Endothelial cell (in vitro differentiated cells): ENCODE results near the gene TRIM16. TPM values are rescaled to one million over a fixed set of nuclear protein-coding genes. Genes with fewer than 3 reads are reported as not detected.
"Not testable (repeated sequence)": the region's sequence is repeated elsewhere in the genome, so short reads cannot be mapped to it uniquely, and the experiment has no call there.

ENCODE experiments used
- DNase-seq: peaks from one replicate; pipeline ENCODE4 v3.0.0; 2021; ENCODE audit warnings: low spot score
- H3K27ac Mint-ChIP-seq: one replicate; pipeline ENCODE4 v1.8.0; 2021; ENCODE audit warnings: mixed read lengths, inconsistent platforms; ENCODE audit not compliant: unreplicated experiment
- H3K27me3 Mint-ChIP-seq: one replicate; pipeline ENCODE4 v1.8.0; 2021; ENCODE audit warnings: mild to moderate bottlenecking, moderate library complexity, mixed read lengths, inconsistent platforms; ENCODE audit not compliant: unreplicated experiment
- H3K36me3 Mint-ChIP-seq: one replicate; pipeline ENCODE4 v1.8.0; 2021; ENCODE audit warnings: mild to moderate bottlenecking, low read depth, mixed read lengths, inconsistent platforms; ENCODE audit not compliant: unreplicated experiment
- H3K4me1 Mint-ChIP-seq: one replicate; pipeline ENCODE4 v1.8.0; 2021; ENCODE audit warnings: mild to moderate bottlenecking, mixed read lengths, inconsistent platforms; ENCODE audit not compliant: unreplicated experiment
- H3K4me3 Mint-ChIP-seq: one replicate; pipeline ENCODE4 v1.8.0; 2021; ENCODE audit warnings: mild to moderate bottlenecking, mixed read lengths, inconsistent platforms; ENCODE audit not compliant: unreplicated experiment
- H3K9me3 Mint-ChIP-seq: one replicate; pipeline ENCODE4 v1.8.0; 2021; ENCODE audit warnings: mixed read lengths, inconsistent platforms; ENCODE audit not compliant: unreplicated experiment
- long read RNA-seq: library from polyadenylated mRNA; unstranded; transcript quantifications from one replicate; pipeline ENCODE4 v2.0.0, GENCODE V29; 2020; ENCODE audit not compliant: unreplicated experiment
- total RNA-seq: library from RNA; stranded (reverse); fragmentation: NEBNext Ultra II Directional; extraction: Animal tissue kit (Norgen Biotek cat#: 25700); gene quantifications from one replicate; pipeline ENCODE4 v1.2.1, GENCODE V29; 2021; ENCODE audit not compliant: unreplicated experiment

Gene TRIM16
- 25.2 TPM for total RNA-seq
- long read RNA-seq, partial matches to known transcripts: 7 of 17 reads
- long read RNA-seq, other reads (novel, unspliced or antisense): 10 of 17 reads

DNA sequence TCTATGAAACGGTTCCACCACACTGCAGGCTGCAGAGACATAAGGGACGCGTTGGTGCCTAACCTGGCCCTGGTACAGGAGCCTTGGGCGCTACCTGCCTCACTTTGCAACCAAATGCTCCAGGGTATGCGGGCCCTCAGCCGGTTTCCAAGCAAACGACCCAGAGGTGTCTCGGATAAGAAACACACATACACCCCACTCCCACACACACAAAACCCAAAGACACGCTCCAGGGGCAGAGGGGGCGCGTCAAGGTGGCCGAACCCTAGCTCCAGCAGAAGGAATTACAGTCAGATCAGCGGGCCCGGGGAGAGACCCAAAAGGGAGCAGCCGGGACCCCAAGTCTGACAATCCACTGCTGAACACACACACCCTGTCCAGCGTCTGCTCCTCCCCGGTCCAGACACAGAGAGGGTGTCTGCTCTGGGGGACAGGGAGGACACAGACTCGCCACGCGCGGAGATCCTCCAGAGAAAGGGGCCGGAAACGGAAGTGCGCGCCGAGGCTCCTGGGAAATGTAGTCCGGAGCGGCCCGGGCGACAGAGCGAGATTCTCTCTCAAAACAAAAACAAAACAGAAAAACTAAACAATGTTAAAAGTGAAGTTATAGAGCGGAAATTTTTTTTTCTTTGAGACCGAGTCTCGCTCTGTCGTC lies at the start of gene TRIM16:
Gene TRIM16, minus strand, starts transcription at position 488 of the 655 bp plus-strand sequence. CDS start 32,702 bp downstream, outside the sequence.
- Mint-ChIP-seq H3K27ac (peak within 1 kb of the TSS; percentile 97), H3K4me1 (peaks cover 15% of the 10 kb centered on the region), H3K4me3 (peak within 1 kb of the TSS; percentile 95)
- not testable (repeated sequence) for H3K36me3 Mint-ChIP-seq, H3K27me3 Mint-ChIP-seq, H3K9me3 Mint-ChIP-seq
- DNase-seq: peak; percentile 74

DNA sequence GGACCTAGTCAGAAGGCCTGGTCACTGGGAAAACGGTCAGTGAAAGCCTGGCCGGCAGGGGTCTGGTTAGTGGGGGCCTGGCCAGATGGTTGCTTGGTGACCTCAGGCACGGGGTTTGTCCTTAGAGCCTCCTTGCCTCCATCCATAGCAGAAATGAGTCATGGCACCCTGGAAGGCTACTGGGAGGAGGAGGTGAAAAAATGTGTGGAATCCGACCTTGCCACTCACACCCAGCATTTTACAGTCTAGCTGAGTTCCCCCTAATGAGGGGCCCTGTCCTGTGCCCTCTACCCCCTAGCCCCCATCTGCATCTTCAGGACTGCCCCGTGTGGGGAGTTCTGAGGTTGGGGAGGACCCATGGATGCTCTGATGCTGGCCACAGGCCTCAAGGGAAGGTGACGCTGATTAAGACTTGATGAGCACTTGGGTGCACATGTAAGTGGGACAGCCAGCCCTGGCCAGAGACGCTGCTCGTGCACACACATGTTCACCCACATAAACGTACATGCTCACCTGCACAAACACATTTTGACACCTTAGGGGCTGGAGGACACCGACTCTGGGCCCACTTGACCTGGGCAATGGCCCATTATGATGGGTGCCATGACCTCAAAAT lies 49.2 kb upstream of the TRIM16 start:
- not testable (repeated sequence) for H3K27ac Mint-ChIP-seq, H3K9me3 Mint-ChIP-seq, H3K27me3 Mint-ChIP-seq, H3K4me3 Mint-ChIP-seq, H3K36me3 Mint-ChIP-seq, DNase-seq, H3K4me1 Mint-ChIP-seq

DNA sequence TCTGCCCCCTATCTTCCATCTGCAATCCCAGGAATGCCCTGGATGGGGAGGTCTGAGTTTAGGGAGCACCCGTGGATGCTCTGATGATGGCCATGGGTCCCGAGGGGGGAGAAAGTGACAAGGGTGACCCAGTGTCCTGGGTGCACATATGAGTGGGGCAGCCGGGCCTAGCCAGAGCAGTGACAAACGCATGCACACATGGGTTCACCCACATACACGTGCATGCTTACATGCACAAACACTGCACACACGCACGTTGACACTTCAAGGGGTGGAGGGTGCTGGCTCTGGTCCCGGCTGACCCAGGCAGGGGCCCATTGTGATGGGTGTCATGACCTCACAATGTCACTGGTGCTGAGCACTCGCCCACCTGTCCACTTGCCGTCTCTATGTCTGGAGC lies 47.8 kb upstream of the TRIM16 start, which contains the start of gene TBC1D26:
Gene TBC1D26, plus strand, starts transcription at position 384 of the 400 bp plus-strand sequence. CDS start 3,066 bp downstream, outside the sequence.
- H3K36me3 Mint-ChIP-seq, H3K9me3 Mint-ChIP-seq, H3K4me3 Mint-ChIP-seq, DNase-seq, H3K27ac Mint-ChIP-seq, H3K27me3 Mint-ChIP-seq, H3K4me1 Mint-ChIP-seq: not testable (repeated sequence)

DNA sequence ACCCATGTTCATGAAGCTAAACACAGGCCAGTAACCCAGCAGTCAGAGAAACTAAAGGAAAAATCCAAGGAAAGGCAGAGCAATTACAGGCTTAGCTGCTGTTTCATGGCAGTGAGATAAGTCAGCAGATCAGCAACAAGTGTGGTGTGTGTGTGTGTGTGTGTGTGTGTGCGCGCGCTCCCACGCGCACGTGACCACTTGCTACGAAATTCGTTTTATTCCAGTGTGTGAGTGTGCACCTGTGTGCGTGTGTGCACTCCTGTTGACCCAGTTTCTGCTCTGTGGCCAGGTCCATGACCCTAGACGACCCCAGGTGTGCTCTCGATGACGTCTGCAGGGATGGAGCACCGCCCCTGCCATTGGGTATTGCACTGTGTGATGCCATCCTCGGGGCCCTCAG lies 46.4 kb upstream of the TRIM16 start:
- H3K4me1 Mint-ChIP-seq, H3K36me3 Mint-ChIP-seq, H3K4me3 Mint-ChIP-seq, H3K27ac Mint-ChIP-seq, DNase-seq, H3K9me3 Mint-ChIP-seq, H3K27me3 Mint-ChIP-seq: not testable (repeated sequence)

DNA sequence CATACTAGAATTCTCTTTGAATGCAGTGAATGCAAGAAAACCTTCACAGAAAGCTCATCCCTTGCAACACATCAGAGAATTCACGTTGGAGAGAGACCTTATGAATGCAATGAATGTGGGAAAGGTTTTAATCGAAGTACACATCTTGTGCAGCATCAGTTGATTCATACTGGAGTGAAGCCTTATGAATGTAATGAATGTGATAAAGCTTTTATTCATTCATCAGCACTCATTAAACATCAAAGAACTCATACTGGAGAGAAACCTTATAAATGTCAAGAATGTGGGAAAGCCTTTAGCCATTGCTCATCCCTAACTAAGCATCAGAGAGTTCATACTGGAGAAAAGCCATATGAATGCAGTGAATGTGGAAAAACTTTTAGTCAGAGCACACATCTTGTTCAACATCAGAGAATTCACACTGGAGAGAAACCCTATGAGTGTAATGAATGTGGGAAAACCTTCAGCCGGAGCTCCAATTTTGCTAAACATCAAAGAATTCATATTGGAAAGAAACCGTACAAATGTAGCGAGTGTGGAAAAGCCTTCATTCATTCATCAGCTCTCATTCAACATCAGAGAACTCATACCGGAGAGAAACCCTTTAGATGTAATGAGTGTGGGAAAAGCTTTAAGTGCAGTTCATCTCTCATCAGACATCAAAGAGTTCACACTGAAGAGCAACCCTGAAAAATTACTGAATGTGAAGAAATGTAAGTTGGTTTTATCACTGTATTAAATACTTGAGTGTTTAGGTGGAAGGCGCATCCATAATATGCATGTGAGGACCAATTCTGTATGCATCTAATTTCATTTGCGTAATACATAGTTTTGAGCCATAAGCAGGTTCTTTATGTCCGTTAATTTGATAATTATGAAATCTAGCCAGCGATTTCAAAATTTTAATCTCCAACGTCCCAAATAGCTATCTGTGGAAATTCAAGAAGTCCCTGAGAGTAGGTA lies 32.8 kb upstream of the TRIM16 start:
- Mint-ChIP-seq H3K36me3 (peaks cover 62% of the 10 kb centered on the region), H3K9me3 (peaks cover 35% of the 10 kb centered on the region)
- H3K4me1 Mint-ChIP-seq: not testable (repeated sequence)

DNA sequence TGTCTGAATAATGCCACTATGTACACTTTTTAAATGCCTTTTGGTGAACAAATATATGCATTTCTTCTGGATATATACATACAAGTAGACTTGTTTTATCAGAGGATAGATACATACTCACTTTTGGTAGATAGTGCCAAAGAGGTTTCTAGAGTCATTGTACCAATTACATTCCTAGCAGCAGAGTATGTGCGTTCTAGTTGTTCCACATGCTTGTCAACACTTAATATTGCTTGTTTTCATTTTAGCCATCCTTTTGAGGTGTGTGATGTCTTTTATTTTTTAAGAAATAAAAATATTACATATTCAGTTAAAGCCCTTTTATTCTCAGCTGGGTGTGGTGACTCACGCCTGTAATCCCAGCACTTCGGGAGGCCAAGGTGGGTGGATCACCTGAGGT lies 24.8 kb upstream of the TRIM16 start:
- Mint-ChIP-seq H3K36me3 (peaks cover 77% of the 10 kb centered on the region), H3K4me3 (peak overlapping the region; percentile 67), H3K9me3 (peaks cover 16% of the 10 kb centered on the region)
- not testable (repeated sequence) for H3K4me1 Mint-ChIP-seq, H3K27me3 Mint-ChIP-seq, H3K27ac Mint-ChIP-seq, DNase-seq

More for the DNA sequence above, 32.8 kb upstream of the TRIM16 start:
- H3K27ac Mint-ChIP-seq, DNase-seq, H3K27me3 Mint-ChIP-seq: not testable (repeated sequence)
- H3K4me3 Mint-ChIP-seq: peak overlapping the region; percentile 78

DNA sequence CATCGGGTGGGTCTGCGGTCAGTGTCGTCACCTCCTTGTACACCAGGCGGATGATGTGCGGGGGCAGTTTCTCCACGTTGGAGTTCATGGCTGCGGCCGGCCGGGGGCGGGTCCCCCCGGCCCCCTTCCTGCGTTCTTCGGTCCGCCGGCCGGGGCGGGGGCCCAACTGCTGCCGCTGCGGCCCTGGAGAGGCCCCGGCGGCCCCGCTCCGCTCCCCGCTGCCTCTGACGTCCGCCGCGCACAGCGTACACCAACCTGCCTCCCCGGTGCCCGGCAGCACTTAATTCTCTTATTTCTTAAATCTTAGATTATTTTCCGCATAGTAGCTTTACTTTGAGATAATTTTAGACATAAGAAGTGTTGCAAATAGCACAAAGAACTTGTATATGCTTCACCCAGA lies 20.7 kb upstream of the TRIM16 start:
- Mint-ChIP-seq H3K4me3 (peak overlapping the region; percentile 71), H3K36me3 (peaks cover 60% of the 10 kb centered on the region)
- not testable (repeated sequence) for H3K9me3 Mint-ChIP-seq, DNase-seq, H3K27me3 Mint-ChIP-seq, H3K4me1 Mint-ChIP-seq, H3K27ac Mint-ChIP-seq

DNA sequence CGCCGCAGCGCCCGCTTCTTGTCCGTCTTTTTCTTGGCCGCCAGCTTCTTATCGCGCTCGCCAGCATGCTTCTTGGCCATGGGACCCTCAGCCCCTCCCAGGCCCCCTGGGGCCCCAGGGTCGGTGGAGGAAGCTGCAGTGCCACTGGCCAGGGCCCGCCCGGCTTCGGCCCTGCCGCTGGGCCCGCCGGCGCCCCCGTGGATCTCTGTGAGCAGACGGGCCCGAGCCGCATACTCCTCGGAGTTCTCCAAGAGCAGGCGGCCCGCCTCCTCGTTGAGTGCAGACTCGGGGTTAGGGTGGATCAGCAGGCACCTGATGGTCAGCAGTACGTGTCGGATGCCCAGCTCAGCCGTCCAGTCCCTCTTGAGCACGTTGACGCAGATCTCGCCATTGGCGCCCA lies 20.1 kb upstream of the TRIM16 start:
- H3K36me3 Mint-ChIP-seq: peaks cover 54% of the 10 kb centered on the region
- not testable (repeated sequence) for H3K27me3 Mint-ChIP-seq, H3K9me3 Mint-ChIP-seq, DNase-seq, H3K27ac Mint-ChIP-seq, H3K4me3 Mint-ChIP-seq, H3K4me1 Mint-ChIP-seq

DNA sequence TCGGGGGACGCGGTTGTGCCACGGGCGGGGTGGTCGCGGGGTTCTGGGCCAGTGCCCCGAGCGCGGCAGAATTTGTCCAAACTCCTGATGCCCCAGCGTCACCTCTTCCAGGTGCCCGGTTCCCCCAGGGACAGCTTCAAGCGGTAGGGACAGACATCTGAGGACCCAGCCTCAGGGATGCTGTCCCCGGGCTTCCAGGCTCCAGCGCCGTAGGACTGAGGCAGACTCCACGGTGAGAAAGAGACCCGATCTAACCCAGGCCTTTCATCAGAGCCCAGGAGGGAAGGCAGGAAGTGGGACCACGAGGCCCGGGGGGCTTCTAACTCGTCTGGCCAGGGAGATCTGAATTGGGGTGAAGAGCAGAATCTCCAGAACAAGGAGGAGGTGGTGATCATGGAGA lies 15.8 kb upstream of the TRIM16 start:
- Mint-ChIP-seq H3K36me3 (peaks cover 15% of the 10 kb centered on the region), H3K4me3 (peak overlapping the region; percentile 91)
- not testable (repeated sequence) for H3K9me3 Mint-ChIP-seq, H3K27me3 Mint-ChIP-seq, DNase-seq, H3K4me1 Mint-ChIP-seq, H3K27ac Mint-ChIP-seq

DNA sequence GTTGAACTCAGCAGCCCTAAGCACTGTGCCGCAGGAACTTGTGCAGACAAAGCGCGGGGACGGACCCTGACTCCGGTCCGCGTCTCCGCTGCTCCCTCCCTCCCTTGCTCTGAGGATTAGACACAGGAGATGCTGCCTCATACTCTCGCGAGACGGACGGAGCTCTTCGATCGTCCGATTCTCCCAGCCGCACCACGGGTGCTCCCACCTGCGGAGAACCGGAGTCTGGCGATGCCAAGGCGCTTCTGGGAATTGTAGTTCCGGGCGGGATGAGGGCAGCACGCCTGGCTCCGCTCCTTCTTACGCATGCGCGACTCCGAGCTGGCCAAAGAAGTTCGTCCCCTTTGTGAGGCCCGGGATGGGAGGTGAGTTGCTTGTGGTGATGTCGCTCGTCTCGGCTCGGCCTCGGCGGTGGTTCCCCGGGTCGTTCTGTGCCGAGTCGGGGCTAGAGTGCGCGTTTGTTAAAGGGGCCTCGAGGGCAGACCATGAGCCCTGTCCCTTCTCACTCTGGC lies 15.4 kb upstream of the TRIM16 start, which contains the start of gene ZNF286A:
Gene ZNF286A, plus strand, starts transcription at position 340 of the 512 bp plus-strand sequence. CDS start 578 bp downstream, outside the sequence.
- Mint-ChIP-seq H3K36me3 (peaks cover 12% of the 10 kb centered on the region), H3K27ac (peak within 1 kb of the TSS; percentile 48), H3K4me3 (peak within 1 kb of the TSS; percentile 91)
- H3K9me3 Mint-ChIP-seq, H3K4me1 Mint-ChIP-seq, H3K27me3 Mint-ChIP-seq: not testable (repeated sequence)
- DNase-seq: peak; percentile 99

DNA sequence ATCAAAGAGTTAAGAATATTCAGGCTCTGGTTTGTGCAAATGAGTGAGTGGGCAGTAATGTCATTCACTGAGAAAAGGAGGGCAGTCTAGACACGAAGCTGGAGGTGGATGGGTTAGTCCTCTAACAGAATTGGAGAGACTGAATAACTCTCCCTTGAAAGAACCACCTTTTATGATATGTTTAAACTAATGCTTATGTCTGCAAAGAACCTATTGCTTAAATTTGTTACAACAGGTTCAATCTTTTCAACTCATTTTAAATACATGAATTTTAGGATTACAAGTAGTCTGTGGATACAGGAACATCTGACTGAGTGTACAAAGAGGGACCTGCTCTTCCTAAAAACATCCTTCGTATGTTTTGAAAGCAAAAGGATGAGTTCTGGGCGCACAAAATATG lies 14.9 kb upstream of the TRIM16 start:
- H3K4me1 Mint-ChIP-seq, H3K27ac Mint-ChIP-seq, H3K27me3 Mint-ChIP-seq: not testable (repeated sequence)

More for the DNA sequence above, 14.9 kb upstream of the TRIM16 start:
- not testable (repeated sequence) for H3K9me3 Mint-ChIP-seq, DNase-seq, H3K36me3 Mint-ChIP-seq
- H3K4me3 Mint-ChIP-seq: peak overlapping the region; percentile 91
